Right atrium auricular region (tissue), 2 donors: ENCODE results near the gene ADARB1. TPM values are rescaled to one million over a fixed set of nuclear protein-coding genes. Genes with fewer than 3 reads are reported as not detected.

ENCODE experiments used
- DNase-seq: peaks from one replicate; pipeline ENCODE4 v3.0.0-alpha.2; 2019; ENCODE audit warnings: low spot score
- H3K27ac ChIP-seq, 2 donors: fragments of 200-600 bp; sonication (generic); 1 replicate in 1 of 2; 2 replicates in 1 of 2; pipeline ENCODE4 v1.5.1; 2016 to 2019
- H3K27me3 ChIP-seq, 2 donors: fragments of 200-600 bp; sonication (generic); one replicate each; pipeline versions ENCODE4 v1.5.1 to v1.6.0; 2017 to 2019
- H3K36me3 ChIP-seq: fragments of 200-600 bp; sonication (generic); one replicate; pipeline ENCODE4 v1.5.1; 2016
- H3K4me1 ChIP-seq, 2 donors: fragments of 200-600 bp; sonication (generic); one replicate each; pipeline versions ENCODE4 v1.5.1 to v1.6.0; 2017 to 2019
- H3K4me3 ChIP-seq, 2 donors: fragments of 200-600 bp; sonication (generic); 1 replicate in 1 of 2; 2 replicates in 1 of 2; pipeline ENCODE4 v1.5.1; 2017 to 2019; ENCODE audit warnings: mild to moderate bottlenecking in 1 of 2, moderate library complexity in 1 of 2
- H3K9me3 ChIP-seq, 2 donors: fragments of 200-600 bp; sonication (generic); one replicate each; pipeline ENCODE4 v1.5.1; 2019
- CTCF ChIP-seq, 2 donors: fragments of 200-600 bp; sonication (generic); IDR thresholded peaks; one replicate each; pipeline ENCODE4 v1.5.1; 2019; ENCODE audit warnings: antibody characterized with exemption in 2 of 2
- total RNA-seq, 2 donors: library from RNA; depleted of rRNA; stranded (reverse); fragments of >200 nt; gene quantifications; one replicate each; pipeline ENCODE4 v1.1.0, GENCODE V29; 2016

ADARB1 gene
- total RNA-seq, 2 donors from 2014 or later: 7.5 to 10.5 TPM

GRCh38 chr21:45207839-45208626 lies 133.7 kb downstream of the ADARB1 start:
- Histone ChIP-seq H3K4me1 (no peaks in the 10 kb centered on the region), H3K9me3 (no peaks in the 10 kb centered on the region), H3K4me3 (no peak overlapping the region), H3K36me3 (peaks cover 40% of the 10 kb centered on the region), H3K27ac (no peak overlapping the region), H3K27me3 (no peaks in the 10 kb centered on the region)
- TF ChIP-seq CTCF (IDR thresholded peaks at IDR 0.05): no peak
- DNase-seq: no peak

- TF ChIP-seq CTCF (IDR thresholded peaks at IDR 0.05): no peak
- no peak overlapping the region for H3K27ac ChIP-seq
- no peak overlapping the region for H3K4me3 ChIP-seq
- no peaks in the 10 kb centered on the region for H3K27me3 ChIP-seq
- H3K9me3 ChIP-seq: no peaks in the 10 kb centered on the region
- H3K4me1 ChIP-seq: no peaks in the 10 kb centered on the region
- H3K36me3 ChIP-seq: peaks cover 40% of the 10 kb centered on the region
- no peak for DNase-seq
Measured at GRCh38 chr21:45208627-45208951, 134.2 kb downstream of the ADARB1 start.

GRCh38 chr21:45209046-45209445 lies 134.7 kb downstream of the ADARB1 start:
- H3K36me3 ChIP-seq: peaks cover 37% of the 10 kb centered on the region
- H3K4me3 ChIP-seq: no peak overlapping the region
- DNase-seq: no peak
- no peak for TF ChIP-seq CTCF (IDR thresholded peaks at IDR 0.05)
- H3K4me1 ChIP-seq: no peaks in the 10 kb centered on the region
- no peaks in the 10 kb centered on the region for H3K9me3 ChIP-seq
- no peak overlapping the region for H3K27ac ChIP-seq
- H3K27me3 ChIP-seq: no peaks in the 10 kb centered on the region

- Histone ChIP-seq H3K9me3 (no peaks in the 10 kb centered on the region), H3K4me3 (no peak overlapping the region), H3K27ac (no peak overlapping the region), H3K36me3 (peaks cover 30% of the 10 kb centered on the region), H3K4me1 (no peaks in the 10 kb centered on the region), H3K27me3 (no peaks in the 10 kb centered on the region)
- TF ChIP-seq CTCF (IDR thresholded peaks at IDR 0.05): no peak
- no peak for DNase-seq
Measured at GRCh38 chr21:45209685-45210284, 135.4 kb downstream of the ADARB1 start.

- H3K9me3 ChIP-seq: no peaks in the 10 kb centered on the region
- H3K27ac ChIP-seq: no peak overlapping the region
- peaks cover 24% of the 10 kb centered on the region for H3K36me3 ChIP-seq
- H3K27me3 ChIP-seq: no peaks in the 10 kb centered on the region
- no peak for TF ChIP-seq CTCF (IDR thresholded peaks at IDR 0.05)
- DNase-seq: no peak
- H3K4me3 ChIP-seq: no peak overlapping the region
- H3K4me1 ChIP-seq: no peaks in the 10 kb centered on the region
Measured at GRCh38 chr21:45210461-45210983, 136.1 kb downstream of the ADARB1 start.
